Vein endothelial cell (primary cell): ENCODE measurements around the gene F2RL3. TPM values are rescaled to one million over a fixed set of nuclear protein-coding genes. Genes with fewer than 3 reads are reported as not detected.

Experiments used
- small RNA-seq: library from RNA; depleted of rRNA; stranded (forward); fragments of <200 nt; gene quantifications from one replicate; pipeline ENCODE3, GENCODE V24; 2012
- total RNA-seq: library from RNA; depleted of rRNA; stranded (reverse); fragments of >200 nt; gene quantifications from 2 replicates; pipeline ENCODE4 v1.2.3, GENCODE V29; 2012

Gene F2RL3
- total RNA-seq: 4.6 and 4.9 TPM in 2 replicates

DNA sequence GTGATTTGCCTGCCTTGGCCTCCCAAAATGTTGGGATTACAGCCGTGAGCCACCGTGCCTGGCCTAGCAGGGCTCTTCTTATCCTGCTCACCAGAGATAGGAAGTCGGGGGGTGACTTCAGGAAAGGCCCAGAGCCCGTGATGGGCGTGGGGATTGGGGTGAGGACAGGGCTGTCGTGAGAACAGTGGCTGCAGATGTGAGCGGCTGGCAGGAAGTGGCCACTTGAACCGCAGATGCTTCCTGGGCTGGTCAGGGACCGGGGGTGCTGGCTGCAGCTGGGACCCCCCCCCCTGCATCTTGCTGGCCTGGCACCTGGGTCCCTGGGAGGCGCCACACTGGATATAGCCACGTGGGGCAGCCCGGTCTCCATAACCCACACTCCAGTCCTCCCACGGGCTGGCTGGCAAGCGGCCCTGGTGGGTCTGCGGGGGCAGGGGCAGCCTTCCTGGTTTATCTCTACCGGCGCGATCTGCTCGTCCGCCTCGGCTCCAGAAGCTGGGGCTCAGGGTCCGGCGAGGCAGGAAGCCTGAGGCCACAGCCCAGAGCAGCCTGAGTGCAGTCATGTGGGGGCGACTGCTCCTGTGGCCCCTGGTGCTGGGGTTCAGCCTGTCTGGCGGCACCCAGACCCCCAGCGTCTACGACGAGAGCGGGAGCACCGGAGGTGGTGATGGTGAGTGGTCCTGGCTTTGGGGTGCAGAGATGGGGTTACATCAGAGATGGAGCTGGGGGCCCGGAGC is at the start of gene F2RL3:
Gene F2RL3, plus strand, starts transcription at position 371 of the 737 bp plus-strand sequence. Its CDS starts 191 bp downstream, at position 562.

Small RNA genes within 50 kb of the gene (small RNA-seq; reads per million reads assigned to genes)
- not detected for gene RN7SL823P
- not detected for gene RN7SL835P

Other genes with a start within 250 kb of the F2RL3 start
- gene SMIM7, start 228.9 kb upstream of the F2RL3 start, total RNA-seq: 54.3 and 55.5 TPM in 2 replicates
- gene TMEM38A, start 227.9 kb upstream of the F2RL3 start, total RNA-seq: 1.7 and 3.6 TPM in 2 replicates
- gene NWD1, start 169.2 kb upstream of the F2RL3 start, total RNA-seq: not detected in 2 replicates
- 45.5 and 49.0 TPM in 2 replicates for gene SIN3B, start 59.6 kb upstream of the F2RL3 start, total RNA-seq
- 2.3 and 3.6 TPM in 2 replicates for gene CPAMD8, start 137.8 kb downstream of the F2RL3 start, total RNA-seq
- gene HAUS8, start 186.5 kb downstream of the F2RL3 start, total RNA-seq: 2.9 and 4.2 TPM in 2 replicates
- gene MYO9B, start 186.8 kb downstream of the F2RL3 start, total RNA-seq: 84.0 and 105 TPM in 2 replicates